Pancreas (tissue), 10 donors: Measurements from ENCODE around the gene LRMDA. TPM values are rescaled to one million over a fixed set of nuclear protein-coding genes. Genes with fewer than 3 reads are reported as not detected.

Experiments used
- ATAC-seq, 4 donors: fragments of 200-7000 bp; cut with Tn5 transposase; one replicate each; pipeline versions ENCODE4 v1.8.0 to v1.9.1; 2020; ENCODE audit warnings: mild to moderate bottlenecking in 4 of 4, moderate library complexity in 4 of 4
- DNase-seq, 6 donors: peaks; one replicate each; pipeline ENCODE4 v3.0.0-alpha.2; 2020
- FAIRE-seq: peaks from 2 replicates; lab custom pipeline; 2012; peaks lifted over from hg19 to GRCh38; lab: Jason Lieb, UNC
- H3K27ac ChIP-seq, 4 donors: fragments of 200-600 bp; sonication (generic); 1 replicate in 3 of 4; 2 replicates in 1 of 4; pipeline versions ENCODE4 v1.5.0 to v1.8.0; 2020
- H3K27me3 ChIP-seq, 4 donors: fragments of 200-600 bp; one replicate each; pipeline ENCODE4 v1.8.0; 2021
- H3K36me3 ChIP-seq, 3 donors: fragments of 200-600 bp; sonication (generic) in 1 of 3; one replicate each; pipeline versions ENCODE4 v1.5.0 to v1.8.0; 2020 to 2021
- H3K4me1 ChIP-seq, 3 donors: fragments of 200-600 bp; one replicate each; pipeline ENCODE4 v1.8.0; 2021
- H3K4me3 ChIP-seq, 4 donors: fragments of 200-600 bp; sonication (generic) in 2 of 4; one replicate each; pipeline versions ENCODE4 v1.5.0 to v1.8.0; 2020 to 2021
- H3K9me3 ChIP-seq, 4 donors: fragments of 200-600 bp; one replicate each; pipeline ENCODE4 v1.8.0; 2021
- WGBS, 2 donors: extraction: QIAGEN DNeasy Blood & Tissue Kit; methylation state at CpG; one replicate each; pipeline ENCODE4 v1.1.7; 2013; 5-methylcytosine and 5-hydroxymethylcytosine counted together
- intact Hi-C, 3 donors: fragments of 100-400 bp; cut with DNase I; formaldehyde crosslinking; loops; one replicate each; pipeline versions ENCODE4 v1.11.1 to v1.14.2; 2022
- polyA plus RNA-seq, 2 donors: library from polyadenylated mRNA; stranded (reverse); fragments of 200-250 nt; gene quantifications; one replicate each; pipeline ENCODE4 v1.2.3, GENCODE V29; 2013
- total RNA-seq, 6 donors: library from RNA; stranded (reverse); fragmentation: NEBNext Ultra II Directional in 4 of 6; extraction: Animal tissue kit (Norgen Biotek cat#: 25700) in 4 of 6; gene quantifications; one replicate each; pipeline versions ENCODE4 v1.2.1 to v1.2.4, GENCODE V29; 2021 to 2023
- TF ChIP-seq, protein P1 (sequence below), 4 donors: fragments of 200-600 bp; sonication (generic) in 3 of 4; IDR thresholded peaks; one replicate each; pipeline versions ENCODE4 v1.5.0 to v1.8.0; 2021; ENCODE audit warnings: antibody characterized with exemption in 4 of 4
- donor health status: healthy with polysubstance abuse.
- donor health status: DM: no; HTN: no; CAD: no; lungs with moderate emphysema.
- donor health status: DM: no; HTN: no; CAD: no.
- donor health status: control.
- donor health status: control.
- donor health status: Bipolar disorder and iron deficiency.
- donor health status: DM: yes; HTN: yes; CAD: no.
- donor health status: DM: no; HTN: no; CAD: no.
- donor health status: DM: no; HTN: no; CAD: no.
- donor health status: DM: yes; HTN: yes; CAD: no.

The LRMDA gene
- total and polyA plus RNA-seq, 8 donors = 4.6 to 21.2 (median 13.4) TPM

- 90 to 91% methylated on average over 5 of the region's 5 CpGs for WGBS, 2 donors
- Histone ChIP-seq H3K9me3 (no peaks in the 10 kb centered on the region), H3K36me3 (no peaks in the 10 kb centered on the region), H3K27ac (no peak overlapping the region), H3K4me3 (no peak overlapping the region), H3K4me1 (no peaks in the 10 kb centered on the region), H3K27me3 (no peaks in the 10 kb centered on the region)
- ATAC-seq (peak in 3 of 4 donors; percentile 26 to 58 (median 35)), DNase-seq (no peak), FAIRE-seq (no peak)
- intact Hi-C loops = no loop called here
- TF ChIP-seq, protein P1, sequence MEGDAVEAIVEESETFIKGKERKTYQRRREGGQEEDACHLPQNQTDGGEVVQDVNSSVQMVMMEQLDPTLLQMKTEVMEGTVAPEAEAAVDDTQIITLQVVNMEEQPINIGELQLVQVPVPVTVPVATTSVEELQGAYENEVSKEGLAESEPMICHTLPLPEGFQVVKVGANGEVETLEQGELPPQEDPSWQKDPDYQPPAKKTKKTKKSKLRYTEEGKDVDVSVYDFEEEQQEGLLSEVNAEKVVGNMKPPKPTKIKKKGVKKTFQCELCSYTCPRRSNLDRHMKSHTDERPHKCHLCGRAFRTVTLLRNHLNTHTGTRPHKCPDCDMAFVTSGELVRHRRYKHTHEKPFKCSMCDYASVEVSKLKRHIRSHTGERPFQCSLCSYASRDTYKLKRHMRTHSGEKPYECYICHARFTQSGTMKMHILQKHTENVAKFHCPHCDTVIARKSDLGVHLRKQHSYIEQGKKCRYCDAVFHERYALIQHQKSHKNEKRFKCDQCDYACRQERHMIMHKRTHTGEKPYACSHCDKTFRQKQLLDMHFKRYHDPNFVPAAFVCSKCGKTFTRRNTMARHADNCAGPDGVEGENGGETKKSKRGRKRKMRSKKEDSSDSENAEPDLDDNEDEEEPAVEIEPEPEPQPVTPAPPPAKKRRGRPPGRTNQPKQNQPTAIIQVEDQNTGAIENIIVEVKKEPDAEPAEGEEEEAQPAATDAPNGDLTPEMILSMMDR (IDR thresholded peaks at IDR 0.05) = no peak
These were observed 1023.2 kb downstream of the LRMDA start for GRCh38 chr10:76454506-76455140.

- intact Hi-C loops = no loop called here
- TF ChIP-seq, protein P1 (IDR thresholded peaks at IDR 0.05) = no peak
- H3K4me3 ChIP-seq = no peak overlapping the region
- no peaks in the 10 kb centered on the region for H3K27me3 ChIP-seq
- H3K9me3 ChIP-seq = no peaks in the 10 kb centered on the region
- DNase-seq (no peak), FAIRE-seq (no peak), ATAC-seq (peak in 3 of 4 donors; percentile 35 to 57 (median 39))
- no peaks in the 10 kb centered on the region for H3K36me3 ChIP-seq
- 38 to 63% methylated on average over 1 of the region's 1 CpG for WGBS, 2 donors
- H3K4me1 ChIP-seq = no peaks in the 10 kb centered on the region
- H3K27ac ChIP-seq = no peak overlapping the region
These were observed 1024.8 kb downstream of the LRMDA start for GRCh38 chr10:76456197-76456596.

- WGBS, 2 donors = 85 to 87% methylated on average over 8 of the region's 8 CpGs
- no peak for ATAC-seq
- DNase-seq = no peak
These were observed 1027.7 kb downstream of the LRMDA start for GRCh38 chr10:76459016-76459730.

DNA sequence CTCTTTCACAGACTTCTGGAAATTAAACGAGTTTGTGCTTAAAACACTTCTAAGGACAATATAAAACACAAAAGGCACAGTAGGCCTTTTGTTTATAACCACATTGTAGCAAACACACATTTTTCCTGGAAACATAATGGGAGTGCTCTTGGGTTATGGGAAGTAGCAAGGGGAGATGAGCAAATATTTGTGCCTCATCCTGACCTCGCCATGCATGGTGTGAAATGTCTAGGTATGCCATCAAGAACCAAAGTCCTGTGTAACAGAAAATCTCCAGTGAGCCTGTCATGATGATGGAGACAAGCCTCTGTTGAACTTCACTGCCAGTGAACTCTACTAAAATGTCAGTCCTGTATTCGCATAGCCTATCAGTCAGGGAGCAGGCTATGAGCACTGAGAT, 1029.6 kb downstream of the LRMDA start:
- H3K27ac ChIP-seq = no peak overlapping the region
- WGBS, 2 donors = 89 to 94% methylated on average over 3 of the region's 3 CpGs
- intact Hi-C loops = no loop called here
- no peak for DNase-seq
- no peak for ATAC-seq
- H3K4me3 ChIP-seq = no peak overlapping the region
- no peaks in the 10 kb centered on the region for H3K4me1 ChIP-seq
- FAIRE-seq = no peak
- H3K27me3 ChIP-seq = no peaks in the 10 kb centered on the region
- H3K36me3 ChIP-seq = no peaks in the 10 kb centered on the region
- H3K9me3 ChIP-seq = no peaks in the 10 kb centered on the region
- TF ChIP-seq, protein P1 (IDR thresholded peaks at IDR 0.05) = no peak

More at GRCh38 chr10:76459016-76459730, 1027.7 kb downstream of the LRMDA start:
- Histone ChIP-seq H3K27ac (no peak overlapping the region), H3K4me3 (no peak overlapping the region), H3K4me1 (no peaks in the 10 kb centered on the region), H3K36me3 (no peaks in the 10 kb centered on the region), H3K27me3 (no peaks in the 10 kb centered on the region), H3K9me3 (no peaks in the 10 kb centered on the region)
- TF ChIP-seq, protein P1 (IDR thresholded peaks at IDR 0.05) = no peak
- peak; percentile 87 for FAIRE-seq
- intact Hi-C loops = no loop called here

- H3K36me3 ChIP-seq = no peaks in the 10 kb centered on the region
- H3K27ac ChIP-seq = no peak overlapping the region
- H3K4me3 ChIP-seq = no peak overlapping the region
- 81 to 88% methylated on average over 1 of the region's 1 CpG for WGBS, 2 donors
- no peaks in the 10 kb centered on the region for H3K9me3 ChIP-seq
- intact Hi-C loops = no loop called here
- H3K27me3 ChIP-seq = no peaks in the 10 kb centered on the region
- TF ChIP-seq, protein P1 (IDR thresholded peaks at IDR 0.05) = no peak
- FAIRE-seq (no peak), DNase-seq (no peak), ATAC-seq (no peak)
- no peaks in the 10 kb centered on the region for H3K4me1 ChIP-seq
These were observed 1031.7 kb downstream of the LRMDA start for GRCh38 chr10:76463111-76463510.
